ENCODE measurements around the gene LY6G6F.
A peak's percentile ranks its signal among the peaks of the same experiment; 100 is the strongest.

Gene LY6G6F

GRCh38 chr6:31723980-31724691 lies 17.5 kb downstream of the LY6G6F start:
- DNase-seq (ENCODE audit: low read depth, low spot score): no peak

GRCh38 chr6:31725502-31726350 lies 19.1 kb downstream of the LY6G6F start:
- DNase-seq (ENCODE audit: low read depth, low spot score): no peak

GRCh38 chr6:31727034-31727716 lies 20.5 kb downstream of the LY6G6F start:
- DNase-seq (ENCODE audit: low read depth, low spot score): no peak

GRCh38 chr6:31727717-31728671 lies 21.3 kb downstream of the LY6G6F start:
- DNase-seq (ENCODE audit: low read depth, low spot score): no peak

- no peak for DNase-seq (ENCODE audit: low read depth, low spot score)
These were observed 22.3 kb downstream of the LY6G6F start, which contains the start of gene DDAH2 for GRCh38 chr6:31728767-31729514. TSS of gene DDAH2 (minus strand) at chr6:31729299. CDS start at chr6:31729161, 138 bp downstream.

- DNase-seq (ENCODE audit: low read depth, low spot score): peak; percentile 58
These were observed 22.9 kb downstream of the LY6G6F start for GRCh38 chr6:31729515-31729978.

- no peak for DNase-seq (ENCODE audit: low read depth, low spot score)
These were observed 23.4 kb downstream of the LY6G6F start for GRCh38 chr6:31729979-31730630.

GRCh38 chr6:31730631-31731086 lies 24.0 kb downstream of the LY6G6F start:
- no peak for DNase-seq (ENCODE audit: low read depth, low spot score)

GRCh38 chr6:31732029-31732428 lies 25.4 kb downstream of the LY6G6F start:
- DNase-seq (ENCODE audit: low read depth, low spot score): no peak

- no peak for DNase-seq (ENCODE audit: low read depth, low spot score)
These were observed 27.1 kb downstream of the LY6G6F start for GRCh38 chr6:31733734-31734133.

- DNase-seq (ENCODE audit: low read depth, low spot score): no peak
These were observed 27.7 kb downstream of the LY6G6F start for GRCh38 chr6:31734247-31734820.

- DNase-seq (ENCODE audit: low read depth, low spot score): peak; percentile 39
These were observed 28.2 kb downstream of the LY6G6F start for GRCh38 chr6:31734821-31735406.

GRCh38 chr6:31736021-31736767 lies 29.5 kb downstream of the LY6G6F start, which contains the start of gene CLIC1:
TSS of gene CLIC1 (minus strand) at chr6:31736530. CDS start at chr6:31736300, 230 bp downstream.
- peak; percentile 52 for DNase-seq (ENCODE audit: low read depth, low spot score)

- DNase-seq (ENCODE audit: low read depth, low spot score): no peak
These were observed 30.2 kb downstream of the LY6G6F start for GRCh38 chr6:31736768-31737314.

GRCh38 chr6:31737315-31737990 lies 30.8 kb downstream of the LY6G6F start:
- no peak for DNase-seq (ENCODE audit: low read depth, low spot score)

GRCh38 chr6:31737991-31738979 lies 31.6 kb downstream of the LY6G6F start:
- DNase-seq (ENCODE audit: low read depth, low spot score): peak; percentile 48
